Effector memory CD8-positive, alpha-beta T cell (primary cell): ENCODE measurements around the gene OLFML1.
"Not testable (repeated sequence)": the region's sequence is repeated elsewhere in the genome, so short reads cannot be mapped to it uniquely, and the experiment has no call there.

Source experiments
- ATAC-seq: fragments of 150-1000 bp; cut with Tn5 transposase; replicated peaks from 2 replicates; pipeline ENCODE4 v1.10.0; 2021; ENCODE audit warnings: mild to moderate bottlenecking, moderate library complexity
- DNase-seq, 3 experiments: peaks; one replicate each; pipeline ENCODE4 v3.0.0; 2021
- H3K27ac Mint-ChIP-seq, 2 donors: one replicate each; pipeline ENCODE4 v1.8.0; 2022; ENCODE audit warnings: mild to moderate bottlenecking in 2 of 2, mixed read lengths in 2 of 2, moderate library complexity in 2 of 2
- H3K27me3 Mint-ChIP-seq, 2 donors: one replicate each; pipeline ENCODE4 v1.8.0; 2022; ENCODE audit warnings: mixed read lengths in 2 of 2
- H3K36me3 Mint-ChIP-seq: one replicate; pipeline ENCODE4 v1.8.0; 2022; ENCODE audit warnings: mild to moderate bottlenecking, moderate library complexity, mixed read lengths; ENCODE audit not compliant: insufficient read depth
- H3K4me1 Mint-ChIP-seq, 2 donors: one replicate each; pipeline ENCODE4 v1.8.0; 2022; ENCODE audit warnings: low read depth in 2 of 2, mixed read lengths in 2 of 2
- H3K4me3 Mint-ChIP-seq, 2 donors: one replicate each; pipeline ENCODE4 v1.8.0; 2022; ENCODE audit warnings: mild to moderate bottlenecking in 2 of 2, mixed read lengths in 2 of 2, moderate library complexity in 2 of 2
- H3K9me3 Mint-ChIP-seq, 2 donors: one replicate each; pipeline ENCODE4 v1.8.0; 2022; ENCODE audit warnings: mixed read lengths in 2 of 2

Gene OLFML1

GRCh38 chr11:7506243-7506642 is 20.9 kb downstream of the OLFML1 start:
- Mint-ChIP-seq H3K36me3 (no peaks in the 10 kb centered on the region), H3K27ac (no peak overlapping the region), H3K27me3 (peaks cover 11 to 13% of the 10 kb centered on the region in 2 donors), H3K4me1 (no peaks in the 10 kb centered on the region), H3K4me3 (no peak overlapping the region), H3K9me3 (no peaks in the 10 kb centered on the region)
- no peak for ATAC-seq
- no peak for DNase-seq

GRCh38 chr11:7508087-7508486 is 22.8 kb downstream of the OLFML1 start:
- H3K4me1 Mint-ChIP-seq: peaks cover 1 to 7% of the 10 kb centered on the region in 2 donors
- no peak for ATAC-seq
- H3K9me3 Mint-ChIP-seq: no peaks in the 10 kb centered on the region
- peaks cover 11 to 13% of the 10 kb centered on the region in 2 donors for H3K27me3 Mint-ChIP-seq
- H3K27ac Mint-ChIP-seq: no peak overlapping the region
- no peak for DNase-seq
- H3K36me3 Mint-ChIP-seq: no peaks in the 10 kb centered on the region
- no peak overlapping the region for H3K4me3 Mint-ChIP-seq

GRCh38 chr11:7509966-7510365 is 24.7 kb downstream of the OLFML1 start:
- no peak for ATAC-seq
- peaks cover 4 to 16% of the 10 kb centered on the region in 2 donors for H3K4me1 Mint-ChIP-seq
- H3K27ac Mint-ChIP-seq: no peak overlapping the region
- H3K9me3 Mint-ChIP-seq: no peaks in the 10 kb centered on the region
- peaks cover 11 to 13% of the 10 kb centered on the region in 2 donors for H3K27me3 Mint-ChIP-seq
- no peaks in the 10 kb centered on the region for H3K36me3 Mint-ChIP-seq
- no peak overlapping the region for H3K4me3 Mint-ChIP-seq
- DNase-seq: no peak

GRCh38 chr11:7511401-7511800 is 26.1 kb downstream of the OLFML1 start:
- DNase-seq (no peak), ATAC-seq (no peak)
- H3K4me3 Mint-ChIP-seq: no peak overlapping the region
- H3K36me3 Mint-ChIP-seq: no peaks in the 10 kb centered on the region
- H3K4me1 Mint-ChIP-seq: peaks cover 8 to 18% of the 10 kb centered on the region in 2 donors
- H3K9me3 Mint-ChIP-seq: no peaks in the 10 kb centered on the region
- H3K27ac Mint-ChIP-seq: no peak overlapping the region
- H3K27me3 Mint-ChIP-seq: peaks cover 5 to 9% of the 10 kb centered on the region in 2 donors

- H3K27me3 Mint-ChIP-seq: no peaks in the 10 kb centered on the region
- H3K27ac Mint-ChIP-seq: peak overlapping the region; percentile 82 to 91
- H3K4me3 Mint-ChIP-seq: peak overlapping the region; percentile 88 to 91
- peaks cover 8 to 27% of the 10 kb centered on the region in 2 donors for H3K4me1 Mint-ChIP-seq
- H3K36me3 Mint-ChIP-seq: no peaks in the 10 kb centered on the region
- peak in 1 of 3 experiments; percentile 6 for DNase-seq
- no peaks in the 10 kb centered on the region for H3K9me3 Mint-ChIP-seq
- ATAC-seq: peak; percentile 19
Observed at GRCh38 chr11:7512525-7513233, 27.4 kb downstream of the OLFML1 start.

- no peaks in the 10 kb centered on the region for H3K9me3 Mint-ChIP-seq
Observed at GRCh38 chr11:7513234-7514098, 28.2 kb downstream of the OLFML1 start, which contains the start of gene PPFIBP2. Gene PPFIBP2, plus strand, starts transcription at chr11:7513999. Its CDS starts 35,477 bp downstream, at chr11:7549476.

GRCh38 chr11:7514099-7514591 is 28.8 kb downstream of the OLFML1 start:
- H3K27ac Mint-ChIP-seq: no peak overlapping the region
- no peaks in the 10 kb centered on the region for H3K9me3 Mint-ChIP-seq
- no peak for ATAC-seq
- H3K27me3 Mint-ChIP-seq: no peaks in the 10 kb centered on the region
- no peaks in the 10 kb centered on the region for H3K36me3 Mint-ChIP-seq
- H3K4me3 Mint-ChIP-seq: peak overlapping the region; percentile 88 to 91
- DNase-seq: peak in 2 of 3 experiments; percentile 3 to 4
- peaks cover 10 to 27% of the 10 kb centered on the region in 2 donors for H3K4me1 Mint-ChIP-seq

More at GRCh38 chr11:7513234-7514098, 28.2 kb downstream of the OLFML1 start, which contains the start of gene PPFIBP2:
- ATAC-seq: peak; percentile 89
- DNase-seq: peak; percentile 82 to 87 (median 86)
- peak within 1 kb of the TSS; percentile 82 to 91 for H3K27ac Mint-ChIP-seq
- H3K27me3 Mint-ChIP-seq: no peaks in the 10 kb centered on the region
- peak within 1 kb of the TSS; percentile 88 to 91 for H3K4me3 Mint-ChIP-seq
- H3K4me1 Mint-ChIP-seq: peaks cover 8 to 27% of the 10 kb centered on the region in 2 donors
- H3K36me3 Mint-ChIP-seq: no peaks in the 10 kb centered on the region

GRCh38 chr11:7515447-7515886 is 30.2 kb downstream of the OLFML1 start:
- ATAC-seq (no peak), DNase-seq (no peak)
- Mint-ChIP-seq H3K27me3 (no peaks in the 10 kb centered on the region), H3K36me3 (no peaks in the 10 kb centered on the region), H3K9me3 (no peaks in the 10 kb centered on the region), H3K27ac (no peak overlapping the region), H3K4me1 (peaks cover 10 to 27% of the 10 kb centered on the region in 2 donors), H3K4me3 (no peak overlapping the region)

- Mint-ChIP-seq H3K4me3 (no peak overlapping the region), H3K27ac (peak overlapping the region in 1 of 2 donors; percentile 32)
Observed at GRCh38 chr11:7516475-7516874, 31.2 kb downstream of the OLFML1 start.

GRCh38 chr11:7517743-7518142 is 32.4 kb downstream of the OLFML1 start:
- H3K27ac Mint-ChIP-seq, H3K9me3 Mint-ChIP-seq, H3K36me3 Mint-ChIP-seq, DNase-seq, H3K27me3 Mint-ChIP-seq, H3K4me3 Mint-ChIP-seq, ATAC-seq: not testable (repeated sequence)
- peaks cover 10 to 23% of the 10 kb centered on the region in 2 donors for H3K4me1 Mint-ChIP-seq

More at GRCh38 chr11:7516475-7516874, 31.2 kb downstream of the OLFML1 start:
- Mint-ChIP-seq H3K9me3 (no peaks in the 10 kb centered on the region), H3K27me3 (no peaks in the 10 kb centered on the region), H3K4me1 (peaks cover 10 to 27% of the 10 kb centered on the region in 2 donors), H3K36me3 (no peaks in the 10 kb centered on the region)
- DNase-seq (no peak), ATAC-seq (no peak)

GRCh38 chr11:7518811-7519562 is 33.7 kb downstream of the OLFML1 start:
- Mint-ChIP-seq H3K27me3 (no peaks in the 10 kb centered on the region), H3K4me3 (no peak overlapping the region), H3K27ac (peak overlapping the region in 1 of 2 donors; percentile 8), H3K4me1 (peaks cover 5 to 17% of the 10 kb centered on the region in 2 donors), H3K36me3 (no peaks in the 10 kb centered on the region), H3K9me3 (no peaks in the 10 kb centered on the region)
- ATAC-seq: no peak
- no peak for DNase-seq

GRCh38 chr11:7520011-7520942 is 35.0 kb downstream of the OLFML1 start:
- DNase-seq (no peak), ATAC-seq (no peak)
- H3K4me3 Mint-ChIP-seq: no peak overlapping the region
- no peaks in the 10 kb centered on the region for H3K27me3 Mint-ChIP-seq
- H3K9me3 Mint-ChIP-seq: no peaks in the 10 kb centered on the region
- no peaks in the 10 kb centered on the region for H3K36me3 Mint-ChIP-seq
- no peak overlapping the region for H3K27ac Mint-ChIP-seq
- H3K4me1 Mint-ChIP-seq: peaks cover 9 to 17% of the 10 kb centered on the region in 2 donors
